ENCODE measurements around the gene SEMA5A. TPM values are rescaled to one million over a fixed set of nuclear protein-coding genes. Genes with fewer than 3 reads are reported as not detected.

The SEMA5A gene
- total RNA-seq, 1 experiment from 2014 or later, result 6.5 TPM

DNA sequence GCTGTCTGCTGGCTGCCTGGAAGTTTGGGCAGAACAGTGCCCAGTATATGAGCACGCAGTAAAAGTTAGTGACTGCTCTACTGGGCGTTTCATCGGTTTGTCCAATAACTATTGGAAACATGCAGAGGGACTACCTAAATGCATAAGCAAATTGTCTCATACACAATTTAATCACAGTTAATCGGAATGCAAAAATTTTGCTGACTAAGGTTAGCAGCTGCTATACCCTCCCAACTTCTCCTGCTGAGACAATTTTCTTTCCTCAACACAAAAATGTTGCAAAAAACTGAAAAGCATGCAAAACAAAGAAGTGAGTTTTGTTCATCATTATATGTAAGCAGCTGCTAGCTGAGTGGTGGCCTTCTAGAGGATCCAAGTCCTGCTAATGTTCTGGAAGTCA lies 327.5 kb downstream of the SEMA5A start:
- no peak overlapping the region for H3K4me3 ChIP-seq (ENCODE audit: insufficient read depth, low read depth, low read length)
- no peak for DNase-seq
- no peaks in the 10 kb centered on the region for H3K27me3 ChIP-seq (ENCODE audit: control insufficient read depth, insufficient read depth, low read length)

DNA sequence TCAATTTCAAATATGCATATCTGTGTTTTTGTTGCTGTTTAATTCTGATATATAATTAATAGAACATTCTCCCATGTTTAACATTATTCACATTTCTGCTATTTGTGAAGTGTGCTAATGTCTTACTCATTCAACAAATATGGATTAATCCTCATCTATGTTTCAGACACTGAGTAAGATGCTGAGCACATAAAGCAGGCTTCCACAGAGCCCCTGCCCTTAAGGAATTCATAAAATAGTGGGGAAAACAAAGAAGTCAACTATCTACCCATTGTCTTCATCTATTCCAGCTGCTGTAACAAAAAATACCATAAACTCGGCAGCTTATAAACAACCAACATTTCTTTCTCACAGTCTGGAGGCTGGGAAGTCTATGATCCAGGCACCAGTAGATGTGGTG lies 333.3 kb downstream of the SEMA5A start:
- DNase-seq, result no peak
- Histone ChIP-seq H3K36me3 (replicated peaks; ENCODE audit: control insufficient read depth, insufficient read depth, low read length) (no peaks in the 10 kb centered on the region), H3K4me3 (ENCODE audit: insufficient read depth, low read depth, low read length) (no peak overlapping the region), H3K27me3 (ENCODE audit: control insufficient read depth, insufficient read depth, low read length) (no peaks in the 10 kb centered on the region)

More for the DNA sequence above, 327.5 kb downstream of the SEMA5A start:
- H3K36me3 ChIP-seq (replicated peaks; ENCODE audit: control insufficient read depth, insufficient read depth, low read length), result no peaks in the 10 kb centered on the region

DNA sequence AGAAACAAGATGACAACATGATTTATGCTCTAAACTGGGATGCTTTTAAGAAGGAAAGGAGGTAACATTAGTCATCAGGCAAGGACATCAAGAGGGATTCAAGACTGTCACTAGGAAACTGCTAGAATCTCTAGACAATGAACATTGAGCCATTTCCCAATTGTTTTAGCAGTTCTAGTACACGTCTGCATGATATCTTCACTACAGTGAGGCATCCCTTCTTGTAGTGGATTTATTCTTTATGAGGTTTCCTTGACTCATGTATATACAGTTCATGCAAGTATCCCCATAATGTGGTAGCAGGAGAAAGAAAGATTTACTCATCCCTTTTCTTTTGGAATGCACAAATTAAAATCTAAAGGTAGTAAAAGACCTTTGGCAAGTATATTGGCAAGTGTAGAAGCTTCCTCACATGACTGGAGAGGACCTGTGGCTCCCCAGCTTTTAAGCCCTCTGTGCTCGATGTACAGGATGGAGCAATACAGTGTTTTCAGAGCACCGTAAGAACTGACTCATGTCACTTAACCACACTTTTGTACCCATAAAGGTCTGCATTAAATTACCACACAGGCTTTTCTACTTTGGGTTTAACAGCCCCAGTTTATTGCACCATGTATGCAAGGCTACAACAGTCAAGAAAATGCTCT lies 335.9 kb downstream of the SEMA5A start:
- DNase-seq, result no peak
- Histone ChIP-seq H3K27me3 (ENCODE audit: control insufficient read depth, insufficient read depth, low read length) (no peaks in the 10 kb centered on the region), H3K4me3 (ENCODE audit: insufficient read depth, low read depth, low read length) (no peak overlapping the region), H3K36me3 (replicated peaks; ENCODE audit: control insufficient read depth, insufficient read depth, low read length) (no peaks in the 10 kb centered on the region)

DNA sequence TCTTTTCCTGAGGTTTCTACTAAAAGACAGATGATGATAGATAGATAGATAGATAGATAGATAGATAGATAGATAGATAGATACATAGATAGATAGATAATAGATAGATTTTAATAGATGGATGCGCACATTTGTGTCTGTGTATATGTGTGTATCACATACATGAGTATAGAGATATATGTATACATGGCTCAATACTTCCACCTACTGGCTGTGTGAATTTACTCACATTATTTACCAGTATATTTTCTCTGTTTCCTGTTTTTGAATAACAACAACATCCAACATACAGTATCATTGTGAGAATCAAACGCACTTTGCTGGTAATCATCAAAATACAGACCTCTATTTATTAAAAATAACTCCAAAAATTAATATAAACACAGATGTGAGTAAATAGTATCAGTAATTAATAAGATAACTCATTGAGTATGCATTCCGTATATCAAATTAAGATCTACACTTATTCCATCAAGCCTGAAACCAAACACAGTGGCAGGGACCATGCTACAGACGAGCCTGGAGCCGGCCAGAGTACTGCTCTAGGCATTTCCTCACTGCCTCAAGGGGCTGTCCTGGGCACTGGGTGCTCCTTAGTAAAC lies 338.0 kb downstream of the SEMA5A start:
- DNase-seq, result no peak
- H3K36me3 ChIP-seq (replicated peaks; ENCODE audit: control insufficient read depth, insufficient read depth, low read length), result no peaks in the 10 kb centered on the region
- H3K4me3 ChIP-seq (ENCODE audit: insufficient read depth, low read depth, low read length), result no peak overlapping the region
- no peaks in the 10 kb centered on the region for H3K27me3 ChIP-seq (ENCODE audit: control insufficient read depth, insufficient read depth, low read length)

DNA sequence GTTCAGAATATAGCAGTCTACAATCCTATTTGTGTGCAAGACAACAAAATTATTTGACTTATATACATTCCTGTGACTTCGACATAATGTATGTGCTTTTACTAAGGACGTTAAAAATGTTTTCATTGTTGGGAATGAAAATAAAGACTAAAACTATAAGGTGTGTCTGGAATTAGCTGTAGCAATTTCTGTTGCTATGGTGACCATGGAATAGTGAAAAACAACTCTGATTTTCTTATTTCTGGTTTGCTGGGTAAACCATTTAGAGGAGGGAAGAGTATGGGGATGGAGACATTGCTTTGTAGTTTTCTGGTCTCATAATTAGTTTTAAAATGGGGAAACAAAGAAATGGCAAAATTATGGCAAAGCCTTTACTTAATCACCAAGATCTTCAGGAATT lies 343.2 kb downstream of the SEMA5A start:
- Histone ChIP-seq H3K36me3 (replicated peaks; ENCODE audit: control insufficient read depth, insufficient read depth, low read length) (no peaks in the 10 kb centered on the region), H3K27me3 (ENCODE audit: control insufficient read depth, insufficient read depth, low read length) (no peaks in the 10 kb centered on the region), H3K4me3 (ENCODE audit: insufficient read depth, low read depth, low read length) (no peak overlapping the region)
- DNase-seq, result no peak

DNA sequence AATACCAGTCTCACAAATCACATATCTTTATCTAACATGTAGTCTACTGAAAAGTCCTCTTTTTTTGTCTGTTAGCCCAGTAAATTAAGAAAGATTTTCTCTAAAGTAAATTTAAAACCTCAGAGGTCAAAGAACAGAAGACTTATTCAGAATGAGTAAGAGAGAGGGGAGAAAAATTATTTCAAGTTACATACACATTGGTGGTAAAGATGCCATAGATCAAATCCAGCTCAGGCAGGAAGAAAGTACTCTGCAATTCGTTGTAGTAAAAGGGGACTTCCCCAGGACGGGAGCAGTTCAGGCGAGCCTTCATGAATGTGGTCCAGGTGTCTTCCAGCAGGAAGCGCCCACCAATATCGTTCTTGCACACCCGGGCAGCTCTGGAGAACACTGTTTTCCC lies 344.1 kb downstream of the SEMA5A start:
- no peak for DNase-seq
- no peaks in the 10 kb centered on the region for H3K36me3 ChIP-seq (replicated peaks; ENCODE audit: control insufficient read depth, insufficient read depth, low read length)
- H3K27me3 ChIP-seq (ENCODE audit: control insufficient read depth, insufficient read depth, low read length), result no peaks in the 10 kb centered on the region
- H3K4me3 ChIP-seq (ENCODE audit: insufficient read depth, low read depth, low read length), result no peak overlapping the region

DNA sequence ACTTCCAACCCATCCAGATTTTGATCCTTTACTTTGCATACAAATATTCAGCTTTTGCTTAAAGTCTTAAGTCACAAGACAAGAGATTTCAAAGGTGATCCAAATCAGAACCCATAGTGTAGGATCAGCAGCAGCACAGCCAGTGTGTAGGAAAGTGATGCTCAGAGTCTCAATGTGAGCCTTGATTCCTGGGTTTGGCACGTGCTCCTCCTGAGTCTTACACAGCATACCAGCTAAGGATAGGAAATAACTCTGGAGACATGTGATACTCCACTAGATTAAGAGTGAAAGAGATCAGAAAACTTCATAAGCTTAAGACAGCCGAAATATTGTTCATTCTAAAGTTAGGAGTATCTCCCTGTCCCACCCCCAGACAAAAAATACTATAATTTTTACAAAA lies 344.9 kb downstream of the SEMA5A start:
- DNase-seq, result no peak
- H3K36me3 ChIP-seq (replicated peaks; ENCODE audit: control insufficient read depth, insufficient read depth, low read length), result no peaks in the 10 kb centered on the region
- H3K27me3 ChIP-seq (ENCODE audit: control insufficient read depth, insufficient read depth, low read length), result no peaks in the 10 kb centered on the region
- H3K4me3 ChIP-seq (ENCODE audit: insufficient read depth, low read depth, low read length), result no peak overlapping the region

DNA sequence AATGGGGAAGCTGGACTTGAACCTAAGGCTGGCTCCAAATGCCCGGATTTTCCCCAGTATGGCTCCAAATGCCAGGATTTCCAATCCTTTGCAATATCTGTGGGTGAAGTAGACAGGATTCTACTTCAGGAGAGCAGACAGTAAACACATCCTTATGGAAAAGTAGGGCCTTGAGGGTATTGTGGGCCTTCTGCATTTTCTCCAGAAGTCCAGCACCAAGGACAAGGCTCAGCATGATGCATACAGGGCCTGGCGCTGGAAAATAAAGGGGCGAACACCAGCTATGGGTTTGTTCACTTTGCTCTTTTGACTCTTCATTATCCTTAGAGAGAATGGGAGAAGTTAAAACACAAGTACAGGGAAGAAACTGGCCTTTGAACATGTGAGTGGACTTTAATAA lies 347.5 kb downstream of the SEMA5A start:
- Histone ChIP-seq H3K4me3 (ENCODE audit: insufficient read depth, low read depth, low read length) (no peak overlapping the region), H3K36me3 (replicated peaks; ENCODE audit: control insufficient read depth, insufficient read depth, low read length) (no peaks in the 10 kb centered on the region), H3K27me3 (ENCODE audit: control insufficient read depth, insufficient read depth, low read length) (no peaks in the 10 kb centered on the region)
- DNase-seq, result no peak

DNA sequence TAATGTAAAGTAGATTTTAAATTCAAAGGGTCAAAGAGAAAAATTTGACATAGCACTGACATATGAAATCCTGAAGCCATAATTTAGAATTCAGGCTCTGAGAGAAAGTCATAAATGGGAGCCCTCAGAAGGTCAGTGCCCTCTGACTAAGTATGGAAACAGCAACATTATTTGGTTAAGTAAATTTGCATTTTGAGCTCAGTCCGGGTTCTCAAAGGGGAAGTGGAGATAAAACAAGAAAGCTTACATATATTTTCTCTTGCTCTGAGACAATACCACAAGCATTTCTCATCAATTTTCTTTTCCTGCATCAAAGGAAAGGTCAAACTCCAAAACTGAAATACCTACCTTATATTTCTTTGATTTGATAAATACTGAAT lies 348.0 kb downstream of the SEMA5A start:
- Histone ChIP-seq H3K27me3 (ENCODE audit: control insufficient read depth, insufficient read depth, low read length) (no peaks in the 10 kb centered on the region), H3K36me3 (replicated peaks; ENCODE audit: control insufficient read depth, insufficient read depth, low read length) (no peaks in the 10 kb centered on the region)
- no peak for DNase-seq

DNA sequence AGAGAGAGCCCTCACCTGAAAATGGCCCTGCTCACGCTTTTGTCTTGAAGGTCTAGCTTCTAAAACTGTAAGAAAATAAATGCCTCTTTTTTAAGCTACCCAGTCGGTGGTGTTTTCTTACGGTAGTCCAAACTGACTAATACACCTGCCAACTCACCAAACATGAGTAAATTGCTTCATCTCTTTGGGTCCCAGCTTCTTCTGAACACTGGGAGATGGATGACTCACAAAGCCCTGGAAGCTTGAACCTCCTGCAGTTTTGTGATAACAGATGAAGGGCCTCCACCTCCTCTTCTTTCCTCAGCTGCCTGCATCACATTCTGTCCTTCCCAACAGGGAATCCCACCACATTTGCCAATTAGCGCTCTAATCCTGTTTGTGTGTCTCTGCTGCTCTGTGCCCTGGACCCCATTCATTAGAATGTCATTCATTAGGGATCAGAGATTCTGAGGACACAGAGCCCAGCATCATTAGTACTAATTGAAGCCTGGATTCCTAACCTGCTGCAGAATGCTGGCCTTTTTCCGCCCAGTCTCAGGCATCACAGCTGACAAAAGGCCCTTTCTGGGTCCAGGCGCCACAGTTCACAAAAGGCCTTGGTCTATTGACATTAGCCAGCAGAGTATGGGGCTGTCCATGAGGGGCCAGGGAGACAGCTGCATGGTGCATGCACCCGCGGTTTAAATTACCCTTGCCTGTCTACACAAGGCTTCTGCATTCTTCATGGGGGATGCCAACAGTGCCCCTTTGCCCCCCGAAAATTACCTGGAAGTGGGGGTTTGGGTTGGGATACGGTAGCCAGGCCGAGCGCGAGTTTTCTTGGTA lies 349.3 kb downstream of the SEMA5A start:
- no peak for DNase-seq
- Histone ChIP-seq H3K36me3 (replicated peaks; ENCODE audit: control insufficient read depth, insufficient read depth, low read length) (no peaks in the 10 kb centered on the region), H3K27me3 (ENCODE audit: control insufficient read depth, insufficient read depth, low read length) (no peaks in the 10 kb centered on the region), H3K4me3 (ENCODE audit: insufficient read depth, low read depth, low read length) (no peak overlapping the region)

More for the DNA sequence above, 348.0 kb downstream of the SEMA5A start:
- H3K4me3 ChIP-seq (ENCODE audit: insufficient read depth, low read depth, low read length), result no peak overlapping the region

DNA sequence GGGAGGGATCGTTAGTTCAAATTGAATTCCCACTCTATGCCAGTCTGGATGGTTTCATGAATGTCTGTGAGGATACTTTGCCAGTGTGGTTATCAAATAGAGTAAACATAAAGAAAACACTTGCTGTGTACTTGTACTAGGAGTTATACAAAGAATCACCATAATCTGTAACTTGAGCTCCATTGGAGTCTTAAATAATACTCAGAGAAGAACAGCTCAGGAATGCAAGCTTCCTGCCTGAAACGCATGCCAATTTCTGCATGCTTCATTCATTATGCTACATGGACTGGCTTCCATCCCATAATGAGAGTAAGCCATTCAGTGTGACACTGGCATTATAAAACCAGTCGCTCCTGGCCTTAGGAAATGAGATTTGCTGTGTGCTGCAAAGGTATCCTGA lies 351.4 kb downstream of the SEMA5A start:
- no peak for DNase-seq
- H3K4me3 ChIP-seq (ENCODE audit: insufficient read depth, low read depth, low read length), result no peak overlapping the region
- no peaks in the 10 kb centered on the region for H3K27me3 ChIP-seq (ENCODE audit: control insufficient read depth, insufficient read depth, low read length)
- no peaks in the 10 kb centered on the region for H3K36me3 ChIP-seq (replicated peaks; ENCODE audit: control insufficient read depth, insufficient read depth, low read length)

DNA sequence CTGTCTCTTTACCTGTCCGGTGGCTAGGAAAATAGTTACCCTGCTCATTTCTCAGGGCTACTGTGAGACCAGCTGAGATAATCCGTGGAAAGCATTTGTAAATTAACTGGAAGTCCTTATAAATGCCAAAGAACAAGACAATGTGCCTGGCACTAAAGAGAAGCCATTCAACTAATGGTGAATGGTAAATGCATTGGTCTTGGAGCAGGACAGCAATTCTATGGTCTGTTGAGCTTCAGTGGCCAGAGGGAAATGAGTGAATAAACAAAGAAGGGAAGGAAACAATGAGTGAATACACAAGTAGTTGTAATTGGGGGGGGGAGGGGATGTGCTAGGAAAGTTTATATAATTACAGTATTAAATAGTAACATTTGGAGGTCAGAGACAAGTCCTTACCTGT lies 353.6 kb downstream of the SEMA5A start:
- Histone ChIP-seq H3K27me3 (ENCODE audit: control insufficient read depth, insufficient read depth, low read length) (no peaks in the 10 kb centered on the region), H3K4me3 (ENCODE audit: insufficient read depth, low read depth, low read length) (no peak overlapping the region), H3K36me3 (replicated peaks; ENCODE audit: control insufficient read depth, insufficient read depth, low read length) (no peaks in the 10 kb centered on the region)
- no peak for DNase-seq

DNA sequence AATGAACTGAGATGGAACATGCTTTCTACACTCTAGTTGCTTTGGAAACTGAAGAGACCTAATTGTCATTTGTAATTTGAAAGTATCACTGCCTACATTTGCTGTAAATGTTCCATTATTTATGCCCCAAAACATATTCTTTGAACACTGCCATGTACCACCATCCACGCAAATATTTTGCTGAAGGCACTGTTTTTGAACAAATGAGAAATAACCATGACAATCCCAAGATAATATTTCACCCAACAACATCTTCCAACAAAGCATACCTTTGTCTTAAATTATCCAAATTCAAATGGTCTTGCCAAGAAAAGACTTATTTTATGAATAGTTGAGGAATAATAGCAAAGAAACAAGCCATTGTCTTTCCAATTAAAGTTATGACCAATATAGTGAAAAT lies 356.2 kb downstream of the SEMA5A start:
- H3K36me3 ChIP-seq (replicated peaks; ENCODE audit: control insufficient read depth, insufficient read depth, low read length), result no peaks in the 10 kb centered on the region
- DNase-seq, result no peak
- no peak overlapping the region for H3K4me3 ChIP-seq (ENCODE audit: insufficient read depth, low read depth, low read length)
- H3K27me3 ChIP-seq (ENCODE audit: control insufficient read depth, insufficient read depth, low read length), result no peaks in the 10 kb centered on the region

DNA sequence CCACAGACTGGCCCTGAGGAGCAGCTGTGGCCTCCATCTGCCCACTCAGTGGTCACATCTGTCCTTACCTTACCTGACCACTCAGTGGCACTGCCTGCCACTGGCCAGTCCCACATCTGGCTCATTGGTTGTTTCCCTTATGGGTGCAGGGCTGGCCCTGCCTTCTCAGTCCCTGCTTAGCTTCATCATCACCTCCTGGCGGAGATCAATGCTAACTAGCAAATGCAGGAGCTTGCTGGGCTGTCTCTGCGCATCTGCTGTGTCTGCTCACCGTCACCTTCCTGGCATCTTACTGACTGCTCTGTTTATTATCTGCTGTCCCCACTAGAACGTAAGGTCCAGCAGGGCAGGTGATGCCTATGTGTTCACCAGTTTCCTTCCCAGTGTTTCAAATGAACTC lies 356.9 kb downstream of the SEMA5A start:
- H3K4me3 ChIP-seq (ENCODE audit: insufficient read depth, low read depth, low read length), result no peak overlapping the region
- no peak for DNase-seq
- no peaks in the 10 kb centered on the region for H3K27me3 ChIP-seq (ENCODE audit: control insufficient read depth, insufficient read depth, low read length)
- H3K36me3 ChIP-seq (replicated peaks; ENCODE audit: control insufficient read depth, insufficient read depth, low read length), result no peaks in the 10 kb centered on the region

DNA sequence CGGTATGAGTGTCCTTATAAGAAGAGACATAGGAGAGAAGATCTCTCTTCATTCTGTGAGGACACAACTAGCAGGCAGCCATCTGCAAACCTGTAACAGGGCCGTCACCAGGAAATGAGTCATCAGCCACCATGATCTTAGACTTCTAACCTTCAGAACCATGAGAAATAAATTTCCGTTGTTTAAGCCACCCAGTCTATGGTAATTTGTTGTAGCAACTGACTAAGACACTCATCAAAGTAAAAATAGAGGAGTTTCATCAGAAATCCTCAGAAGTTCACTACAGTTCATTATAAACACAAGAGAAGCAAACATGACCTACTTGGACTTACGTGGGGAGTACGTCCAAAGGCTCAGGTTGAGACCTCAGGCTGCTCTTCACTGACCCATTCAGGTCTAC lies 357.7 kb downstream of the SEMA5A start:
- Histone ChIP-seq H3K4me3 (ENCODE audit: insufficient read depth, low read depth, low read length) (no peak overlapping the region), H3K27me3 (ENCODE audit: control insufficient read depth, insufficient read depth, low read length) (no peaks in the 10 kb centered on the region), H3K36me3 (replicated peaks; ENCODE audit: control insufficient read depth, insufficient read depth, low read length) (no peaks in the 10 kb centered on the region)
- no peak for DNase-seq

Measured in H7 (cell line).